ENCODE data around the gene PKNOX2.

DNA sequence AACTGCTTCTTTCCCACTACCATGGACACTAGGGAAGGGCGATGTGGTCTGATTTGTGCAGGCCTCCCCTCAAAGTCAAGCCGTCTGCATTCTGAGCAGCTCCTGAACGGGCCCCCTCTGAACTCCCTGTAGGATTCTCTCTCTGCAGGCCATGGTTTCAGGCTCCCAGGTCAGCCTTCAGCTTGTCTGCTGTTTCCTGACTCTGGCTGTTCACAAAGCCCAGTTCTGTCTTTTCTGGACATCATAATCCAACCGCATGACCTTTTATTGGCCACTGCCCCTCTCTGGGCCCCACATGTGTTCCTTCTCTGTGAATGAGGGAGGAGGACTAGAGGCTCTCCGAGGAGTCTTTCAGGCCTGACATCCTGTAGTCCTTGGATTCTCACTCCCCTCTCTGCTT, 170.6 kb downstream of the PKNOX2 start:
- TF ChIP-seq CTCF (IDR thresholded peaks at IDR 0.05; ENCODE audit: insufficient read depth, low read length) (no peak), SPI1 (IDR thresholded peaks at IDR 0.05; ENCODE audit: borderline replicate concordance, low read depth) (no peak)
